Measurements from ENCODE around the gene GFOD2. TPM values are rescaled to one million over a fixed set of nuclear protein-coding genes. Genes with fewer than 3 reads are reported as not detected.

The GFOD2 gene
- polyA plus RNA-seq, 3 donors: 19.8 to 23.7 (median 23.0) TPM

DNA sequence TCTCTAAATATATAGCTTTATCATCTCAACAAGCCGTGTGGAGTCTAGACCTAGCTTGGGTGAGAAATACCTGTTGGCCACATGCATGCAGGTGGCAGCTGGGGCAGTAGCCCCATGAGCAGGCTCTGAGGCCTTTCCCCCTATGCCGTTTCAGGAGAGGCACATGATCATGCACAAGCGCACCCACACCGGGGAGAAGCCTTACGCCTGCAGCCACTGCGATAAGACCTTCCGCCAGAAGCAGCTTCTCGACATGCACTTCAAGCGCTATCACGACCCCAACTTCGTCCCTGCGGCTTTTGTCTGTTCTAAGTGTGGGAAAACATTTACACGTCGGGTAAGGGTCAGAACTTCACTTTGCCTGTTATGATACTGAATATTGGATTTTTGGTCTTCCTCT lies 90.9 kb downstream of the GFOD2 start:
- DNase-seq (ENCODE audit: extremely low read depth in 1 of 11, low read depth in 9 of 11, low spot score in 4 of 11): no peak

Other genes starting within 250 kb of the GFOD2 start
- gene ATP6V0D1, start 238.2 kb downstream of the GFOD2 start, polyA plus RNA-seq (ENCODE audit: insufficient read length in 3 of 3): 10 to 100 TPM; 84.1 to 99.9 (median 90.5) TPM
- gene AGRP, start 235.8 kb downstream of the GFOD2 start, polyA plus RNA-seq (ENCODE audit: insufficient read length in 3 of 3): under 1 TPM in 1 of 3 donors, not detected in 2; 0.53 TPM
- 100 to 1,000 TPM; 101 to 155 (median 126) TPM for gene RIPOR1, start 190.5 kb downstream of the GFOD2 start, polyA plus RNA-seq (ENCODE audit: insufficient read length in 3 of 3)
- 10 to 100 TPM; 72.5 to 88.2 (median 81.4) TPM for gene CTCF, start 156.8 kb downstream of the GFOD2 start, polyA plus RNA-seq (ENCODE audit: insufficient read length in 3 of 3)
- gene CARMIL2, start 74.2 kb downstream of the GFOD2 start, polyA plus RNA-seq (ENCODE audit: insufficient read length in 3 of 3): 1 to 10 TPM; 1.0 to 1.3 (median 1.1) TPM
- gene ACD, start 59.1 kb downstream of the GFOD2 start, polyA plus RNA-seq (ENCODE audit: insufficient read length in 3 of 3): 10 to 100 TPM; 19.8 to 29.5 (median 25.4) TPM
- 1 to 10 TPM; 2.7 to 4.6 (median 3.4) TPM for gene PARD6A, start 58.4 kb downstream of the GFOD2 start, polyA plus RNA-seq (ENCODE audit: insufficient read length in 3 of 3)
- gene ENKD1, start 52.6 kb downstream of the GFOD2 start, polyA plus RNA-seq (ENCODE audit: insufficient read length in 3 of 3): 10 to 100 TPM; 20.2 to 34.6 (median 25.7) TPM
- gene C16orf86, start 52.5 kb downstream of the GFOD2 start, polyA plus RNA-seq (ENCODE audit: insufficient read length in 3 of 3): 1 to 10 TPM; 2.9 to 4.8 (median 4.1) TPM
- 10 to 100 TPM; 22.7 to 30.4 (median 25.2) TPM for gene RANBP10, start 87.2 kb upstream of the GFOD2 start, polyA plus RNA-seq (ENCODE audit: insufficient read length in 3 of 3)
- gene TSNAXIP1, start 87.6 kb upstream of the GFOD2 start, polyA plus RNA-seq (ENCODE audit: insufficient read length in 3 of 3): 1 to 10 TPM; 6.9 to 9.4 (median 7.6) TPM
- gene THAP11, start 123.0 kb upstream of the GFOD2 start, polyA plus RNA-seq (ENCODE audit: insufficient read length in 3 of 3): 10 to 100 TPM; 26.6 to 36.3 (median 28.1) TPM
- 100 to 1,000 TPM; 115 to 139 (median 129) TPM for gene NUTF2, start 127.6 kb upstream of the GFOD2 start, polyA plus RNA-seq (ENCODE audit: insufficient read length in 3 of 3)
- gene CENPT, start 128.4 kb upstream of the GFOD2 start, polyA plus RNA-seq (ENCODE audit: insufficient read length in 3 of 3): 10 to 100 TPM; 43.0 to 59.6 (median 53.3) TPM
- gene EDC4, start 153.7 kb upstream of the GFOD2 start, polyA plus RNA-seq (ENCODE audit: insufficient read length in 3 of 3): 100 to 1,000 TPM in 1 of 3 donors, 10 to 100 TPM in 2; 91.3 to 106 (median 95.3) TPM
- under 1 TPM in 2 of 3 donors, not detected in 1; 0.43 to 0.70 TPM for gene NRN1L, start 165.6 kb upstream of the GFOD2 start, polyA plus RNA-seq (ENCODE audit: insufficient read length in 3 of 3)
- gene PSKH1, start 173.9 kb upstream of the GFOD2 start, polyA plus RNA-seq (ENCODE audit: insufficient read length in 3 of 3): 10 to 100 TPM; 31.2 to 40.9 (median 34.1) TPM
- 1 to 10 TPM; 4.0 to 7.6 (median 6.2) TPM for gene CTRL, start 212.5 kb upstream of the GFOD2 start, polyA plus RNA-seq (ENCODE audit: insufficient read length in 3 of 3)
- 10 to 100 TPM; 15.9 to 31.1 (median 28.4) TPM for gene PSMB10, start 217.5 kb upstream of the GFOD2 start, polyA plus RNA-seq (ENCODE audit: insufficient read length in 3 of 3)
- 10 to 100 TPM; 16.1 to 29.5 (median 21.2) TPM for gene LCAT, start 224.8 kb upstream of the GFOD2 start, polyA plus RNA-seq (ENCODE audit: insufficient read length in 3 of 3)
- 10 to 100 TPM; 28.8 to 38.9 (median 35.6) TPM for gene SLC12A4, start 249.3 kb upstream of the GFOD2 start, polyA plus RNA-seq (ENCODE audit: insufficient read length in 3 of 3)

Measured in renal cortex interstitium (tissue), 11 donors.